SK-N-SH treated with all-trans-retinoic acid at 6 μM for 48 hours (cell line): Measurements from ENCODE around the gene ROBO1.
"Not testable (repeated sequence)": the region's sequence is repeated elsewhere in the genome, so short reads cannot be mapped to it uniquely, and the experiment has no call there.

Source experiments
- ATAC-seq: fragments of 200-7000 bp; cut with Tn5 transposase; 3 replicates; pipeline ENCODE4 v1.9.1; 2020; ENCODE audit warnings: mild to moderate bottlenecking, moderate library complexity
- BACH2 ChIP-seq: fragments of 250-450 bp; sonication (Bioruptor Pico); IDR thresholded peaks from 2 replicates; pipeline ENCODE4 v1.9.0; 2021; ENCODE audit warnings: mild to moderate bottlenecking, borderline replicate concordance
- CREB5 ChIP-seq: fragments of 250-450 bp; sonication (Bioruptor Pico); IDR thresholded peaks from 2 replicates; pipeline ENCODE4 v1.5.1; 2020; ENCODE audit warnings: low read depth, mild to moderate bottlenecking, moderate library complexity
- CSRNP3 ChIP-seq: fragments of 250-450 bp; sonication (Bioruptor Pico); IDR thresholded peaks from 2 replicates; pipeline ENCODE4 v1.5.1; 2021; ENCODE audit warnings: mild to moderate bottlenecking, moderate library complexity
- ESRRG ChIP-seq: fragments of 250-450 bp; sonication (Bioruptor Pico); IDR thresholded peaks from 2 replicates; pipeline ENCODE4 v1.6.1; 2021; ENCODE audit warnings: mild to moderate bottlenecking
- GLIS3 ChIP-seq: fragments of 250-450 bp; sonication (Bioruptor Pico); IDR thresholded peaks from 2 replicates; pipeline ENCODE4 v1.5.0; 2020; ENCODE audit warnings: mild to moderate bottlenecking, moderate library complexity
- ISL1 ChIP-seq: fragments of 250-450 bp; sonication (Bioruptor Pico); IDR thresholded peaks from 2 replicates; pipeline ENCODE4 v2.1.2; 2022; ENCODE audit warnings: mild to moderate bottlenecking, moderate library complexity
- OSR1 ChIP-seq: fragments of 250-450 bp; sonication (Bioruptor Pico); IDR thresholded peaks from 2 replicates; pipeline ENCODE4 v1.8.0; 2022; ENCODE audit warnings: moderate library complexity, mild to moderate bottlenecking, inconsistent platforms
- PPARA ChIP-seq: fragments of 250-450 bp; sonication (Bioruptor Pico); IDR thresholded peaks from 2 replicates; pipeline ENCODE4 v1.5.0; 2020; ENCODE audit warnings: mild to moderate bottlenecking, borderline replicate concordance
- RARB ChIP-seq: fragments of 250-450 bp; sonication (Bioruptor Pico); IDR thresholded peaks from 2 replicates; pipeline ENCODE4 v1.8.0; 2021; ENCODE audit warnings: mild to moderate bottlenecking, moderate library complexity
- SNAI2 ChIP-seq: fragments of 250-450 bp; sonication (Bioruptor Pico); IDR thresholded peaks from 2 replicates; pipeline ENCODE4 v1.5.0; 2020; ENCODE audit warnings: mild to moderate bottlenecking, moderate library complexity
- TCF4 ChIP-seq: fragments of 250-450 bp; sonication (Bioruptor Pico); IDR thresholded peaks from 2 replicates; pipeline ENCODE4 v1.8.0; 2021; ENCODE audit warnings: mild to moderate bottlenecking, moderate library complexity, borderline replicate concordance
- TOX ChIP-seq: fragments of 250-450 bp; sonication (Bioruptor Pico); IDR thresholded peaks from 2 replicates; pipeline ENCODE4 v1.8.0; 2021; ENCODE audit warnings: mild to moderate bottlenecking, moderate library complexity, borderline replicate concordance
- ZC3H10 ChIP-seq: fragments of 250-450 bp; sonication (Bioruptor Pico); IDR thresholded peaks from 2 replicates; pipeline ENCODE4 v1.5.1; 2021; ENCODE audit warnings: mild to moderate bottlenecking, moderate library complexity
- ZFP3 ChIP-seq: fragments of 250-450 bp; sonication (Bioruptor Pico); IDR thresholded peaks from 2 replicates; pipeline ENCODE4 v1.5.0; 2020; ENCODE audit warnings: mild to moderate bottlenecking, moderate library complexity
- ZFP30 ChIP-seq: fragments of 450-650 bp; formaldehyde crosslinking; IDR thresholded peaks from 2 replicates; pipeline ENCODE4 v1.5.0; 2022; ENCODE audit warnings: mild to moderate bottlenecking, moderate library complexity
- ZNF70 ChIP-seq: fragments of 450-650 bp; formaldehyde crosslinking; IDR thresholded peaks from 2 replicates; pipeline ENCODE4 v1.5.0; 2020; ENCODE audit warnings: mild to moderate bottlenecking, moderate library complexity
- TF ChIP-seq, protein P1 (sequence below): fragments of 250-450 bp; sonication (Bioruptor Pico); IDR thresholded peaks from 2 replicates; pipeline ENCODE4 v1.8.0; 2020; ENCODE audit warnings: mild to moderate bottlenecking, moderate library complexity, borderline replicate concordance

The ROBO1 gene

GRCh38 chr3:79183496-79183895 is 584.3 kb downstream of the ROBO1 start:
- TF ChIP-seq ZC3H10 (CRISPR knock-in tag) (no peak), RARB (CRISPR knock-in tag) (no peak), ISL1 (CRISPR knock-in tag) (no peak), SNAI2 (CRISPR knock-in tag) (no peak), CREB5 (no peak), PPARA (CRISPR knock-in tag) (no peak)
- TF ChIP-seq, protein P1, sequence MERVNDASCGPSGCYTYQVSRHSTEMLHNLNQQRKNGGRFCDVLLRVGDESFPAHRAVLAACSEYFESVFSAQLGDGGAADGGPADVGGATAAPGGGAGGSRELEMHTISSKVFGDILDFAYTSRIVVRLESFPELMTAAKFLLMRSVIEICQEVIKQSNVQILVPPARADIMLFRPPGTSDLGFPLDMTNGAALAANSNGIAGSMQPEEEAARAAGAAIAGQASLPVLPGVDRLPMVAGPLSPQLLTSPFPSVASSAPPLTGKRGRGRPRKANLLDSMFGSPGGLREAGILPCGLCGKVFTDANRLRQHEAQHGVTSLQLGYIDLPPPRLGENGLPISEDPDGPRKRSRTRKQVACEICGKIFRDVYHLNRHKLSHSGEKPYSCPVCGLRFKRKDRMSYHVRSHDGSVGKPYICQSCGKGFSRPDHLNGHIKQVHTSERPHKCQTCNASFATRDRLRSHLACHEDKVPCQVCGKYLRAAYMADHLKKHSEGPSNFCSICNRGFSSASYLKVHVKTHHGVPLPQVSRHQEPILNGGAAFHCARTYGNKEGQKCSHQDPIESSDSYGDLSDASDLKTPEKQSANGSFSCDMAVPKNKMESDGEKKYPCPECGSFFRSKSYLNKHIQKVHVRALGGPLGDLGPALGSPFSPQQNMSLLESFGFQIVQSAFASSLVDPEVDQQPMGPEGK (CRISPR knock-in tag), result no peak
- no peak for ATAC-seq

- TF ChIP-seq GLIS3 (CRISPR knock-in tag), result no peak
- TF ChIP-seq, all 23 proteins: peak for 0
- no peak for ATAC-seq
Measured at GRCh38 chr3:79178471-79179180, 589.2 kb downstream of the ROBO1 start.

GRCh38 chr3:79175870-79176269 is 591.9 kb downstream of the ROBO1 start:
- no peak for ATAC-seq
- no peak for TF ChIP-seq TOX
- TF ChIP-seq ISL1 (CRISPR knock-in tag), result no peak
- TF ChIP-seq TCF4 (CRISPR knock-in tag), result no peak
- TF ChIP-seq SNAI2 (CRISPR knock-in tag), result no peak
- TF ChIP-seq OSR1, result no peak

- not testable (repeated sequence) for ATAC-seq
Measured at GRCh38 chr3:79173259-79173658, 594.5 kb downstream of the ROBO1 start.

DNA sequence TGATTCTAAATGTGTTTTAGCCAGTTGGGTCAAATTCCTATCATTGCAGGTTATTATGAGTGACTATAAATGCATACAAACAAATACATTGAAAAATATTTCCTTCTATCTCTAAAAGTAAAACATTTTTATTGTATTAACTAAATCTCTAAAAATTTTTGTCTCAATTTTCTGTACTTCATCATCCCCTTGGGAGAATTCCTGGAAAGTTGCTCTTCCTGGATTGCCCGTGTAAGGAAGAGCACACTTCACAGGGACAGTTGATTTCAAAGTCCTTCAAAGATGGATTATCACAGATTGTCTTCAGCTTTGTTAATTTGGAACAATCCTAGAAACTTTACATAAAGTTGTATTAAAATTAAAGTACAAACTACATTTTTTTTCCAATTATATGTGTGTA is 595.6 kb downstream of the ROBO1 start:
- no peak for ATAC-seq
- no peak for TF ChIP-seq SNAI2 (CRISPR knock-in tag)
- TF ChIP-seq, protein P1 (CRISPR knock-in tag), result no peak
- TF ChIP-seq ZNF70 (CRISPR knock-in tag), result no peak
- no peak for TF ChIP-seq BACH2
- TF ChIP-seq ZC3H10 (CRISPR knock-in tag), result no peak
- no peak for TF ChIP-seq CSRNP3 (CRISPR knock-in tag)
- TF ChIP-seq, all 23 proteins: peak for 0

DNA sequence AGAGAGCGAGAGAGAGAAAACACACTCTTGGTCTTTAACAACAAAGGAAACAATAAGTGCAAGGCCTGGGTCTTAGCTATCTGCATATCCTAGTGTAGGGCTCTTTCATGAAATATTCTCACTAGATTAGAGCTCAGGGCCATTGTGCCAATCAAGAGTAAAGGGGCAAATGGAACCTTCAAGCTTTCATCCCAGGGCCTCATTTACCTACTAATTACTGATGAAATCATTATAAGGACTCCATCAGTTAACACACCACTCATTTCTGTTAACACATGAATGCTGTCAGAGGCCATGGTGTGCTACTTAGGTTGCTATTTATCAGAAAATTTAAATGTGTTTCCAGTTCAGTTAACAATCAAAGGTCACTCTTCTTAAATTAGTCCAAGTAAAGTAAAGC is 597.8 kb downstream of the ROBO1 start:
- TF ChIP-seq CREB5, result no peak
- TF ChIP-seq TOX, result no peak
- TF ChIP-seq, protein P1 (CRISPR knock-in tag), result no peak
- TF ChIP-seq ZFP3 (CRISPR knock-in tag), result no peak
- no peak for TF ChIP-seq TCF4 (CRISPR knock-in tag)
- no peak for TF ChIP-seq ZFP30
- no peak for TF ChIP-seq ESRRG
- TF ChIP-seq, all 23 proteins: peak for 0

More for the DNA sequence above, 597.8 kb downstream of the ROBO1 start:
- no peak for ATAC-seq
